Large intestine (tissue), 3 donors: ENCODE results near the gene CASS4. TPM values are rescaled to one million over a fixed set of nuclear protein-coding genes. Genes with fewer than 3 reads are reported as not detected.
"Not testable (repeated sequence)": the region's sequence is repeated elsewhere in the genome, so short reads cannot be mapped to it uniquely, and the experiment has no call there.

ENCODE experiments used
- DNase-seq, 2 donors: peaks; one replicate each; pipeline versions ENCODE4 v3.0.0 to v3.0.0-alpha.2; 2013
- H3K27ac ChIP-seq: one replicate; pipeline ENCODE4 v1.5.1; 2013; ENCODE audit warnings: low read length
- H3K27me3 ChIP-seq: 2 replicates; pipeline ENCODE4 v1.6.1; 2013; ENCODE audit warnings: low read length; ENCODE audit not compliant: control insufficient read depth, insufficient read depth
- H3K36me3 ChIP-seq: 2 replicates; pipeline ENCODE4 v1.6.1; 2013; ENCODE audit warnings: low read length; ENCODE audit not compliant: control insufficient read depth, insufficient read depth
- H3K4me1 ChIP-seq: one replicate; pipeline ENCODE4 v1.6.1; 2013; ENCODE audit warnings: low read length; ENCODE audit not compliant: control insufficient read depth, insufficient read depth
- H3K4me3 ChIP-seq: one replicate; pipeline ENCODE4 v1.5.1; 2013; ENCODE audit warnings: low read length
- H3K9me3 ChIP-seq: one replicate; pipeline ENCODE4 v1.6.1; 2013; ENCODE audit warnings: mild to moderate bottlenecking, low read depth, low read length, moderate library complexity; ENCODE audit not compliant: control insufficient read depth
- WGBS: methylation state at CpG from one replicate; pipeline ENCODE4 v1.1.5; 2013; ENCODE audit warnings: low lambda C conversion rate; ENCODE audit not compliant: insufficient coverage; 5-methylcytosine and 5-hydroxymethylcytosine counted together
- polyA plus RNA-seq: library from polyadenylated mRNA; unstranded; fragments of 120-200 nt; gene quantifications from one replicate; pipeline ENCODE4 v1.2.1, GENCODE V29; 2013

The CASS4 gene
- polyA plus RNA-seq, 1 donor: 1.2 TPM

- H3K4me3 ChIP-seq: no peak overlapping the region
- no peak for DNase-seq
- no peaks in the 10 kb centered on the region for H3K9me3 ChIP-seq
- no peak overlapping the region for H3K27ac ChIP-seq
- H3K4me1 ChIP-seq: no peaks in the 10 kb centered on the region
- peaks cover 37% of the 10 kb centered on the region for H3K36me3 ChIP-seq
- no peaks in the 10 kb centered on the region for H3K27me3 ChIP-seq
- no CpG with 5 or more reads among the region's 1 CpG for WGBS
Observed at GRCh38 chr20:56380375-56380774, 31.7 kb upstream of the CASS4 start.

- H3K36me3 ChIP-seq: peaks cover 44% of the 10 kb centered on the region
- H3K4me3 ChIP-seq: no peak overlapping the region
- no peaks in the 10 kb centered on the region for H3K4me1 ChIP-seq
- no peaks in the 10 kb centered on the region for H3K9me3 ChIP-seq
- no CpG with 5 or more reads among the region's 1 CpG for WGBS
- no peak for DNase-seq
- H3K27me3 ChIP-seq: no peaks in the 10 kb centered on the region
- no peak overlapping the region for H3K27ac ChIP-seq
Observed at GRCh38 chr20:56381501-56381900, 30.6 kb upstream of the CASS4 start.

GRCh38 chr20:56382696-56383095, 29.4 kb upstream of the CASS4 start:
- WGBS: no CpG with 5 or more reads among the region's 4 CpGs
- no peak for DNase-seq
- no peaks in the 10 kb centered on the region for H3K9me3 ChIP-seq
- H3K4me3 ChIP-seq: no peak overlapping the region
- no peak overlapping the region for H3K27ac ChIP-seq
- no peaks in the 10 kb centered on the region for H3K4me1 ChIP-seq
- H3K27me3 ChIP-seq: no peaks in the 10 kb centered on the region
- H3K36me3 ChIP-seq: peaks cover 44% of the 10 kb centered on the region

- H3K4me3 ChIP-seq: no peak overlapping the region
- no peak overlapping the region for H3K27ac ChIP-seq
- H3K4me1 ChIP-seq: no peaks in the 10 kb centered on the region
- no peaks in the 10 kb centered on the region for H3K9me3 ChIP-seq
- H3K36me3 ChIP-seq: peaks cover 43% of the 10 kb centered on the region
- DNase-seq: no peak
- no CpG with 5 or more reads among the region's 8 CpGs for WGBS
- no peaks in the 10 kb centered on the region for H3K27me3 ChIP-seq
Observed at GRCh38 chr20:56383334-56383733, 28.7 kb upstream of the CASS4 start.

- 100% methylated on average over 1 of the region's 4 CpGs for WGBS
- H3K36me3 ChIP-seq: peaks cover 35% of the 10 kb centered on the region
Observed at GRCh38 chr20:56385130-56385529, 26.9 kb upstream of the CASS4 start.

GRCh38 chr20:56386219-56386618, 25.8 kb upstream of the CASS4 start:
- Histone ChIP-seq H3K27me3 (no peaks in the 10 kb centered on the region), H3K27ac (no peak overlapping the region), H3K4me1 (peaks cover 2% of the 10 kb centered on the region), H3K9me3 (no peaks in the 10 kb centered on the region), H3K4me3 (no peak overlapping the region), H3K36me3 (peaks cover 35% of the 10 kb centered on the region)
- no peak for DNase-seq
- 100% methylated on average over 2 of the region's 6 CpGs for WGBS

More at GRCh38 chr20:56385130-56385529, 26.9 kb upstream of the CASS4 start:
- Histone ChIP-seq H3K27ac (no peak overlapping the region), H3K4me3 (no peak overlapping the region), H3K4me1 (no peaks in the 10 kb centered on the region), H3K27me3 (no peaks in the 10 kb centered on the region), H3K9me3 (no peaks in the 10 kb centered on the region)
- DNase-seq: no peak

GRCh38 chr20:56388882-56389281, 23.2 kb upstream of the CASS4 start:
- DNase-seq: no peak
- H3K9me3 ChIP-seq: no peaks in the 10 kb centered on the region
- H3K36me3 ChIP-seq: peaks cover 26% of the 10 kb centered on the region
- H3K4me3 ChIP-seq: no peak overlapping the region
- WGBS: 100% methylated on average over 2 of the region's 4 CpGs
- H3K4me1 ChIP-seq: peaks cover 2% of the 10 kb centered on the region
- no peak overlapping the region for H3K27ac ChIP-seq
- H3K27me3 ChIP-seq: no peaks in the 10 kb centered on the region

- peaks cover 4% of the 10 kb centered on the region for H3K4me1 ChIP-seq
- WGBS: 100% methylated on average over 1 of the region's 4 CpGs
- no peaks in the 10 kb centered on the region for H3K27me3 ChIP-seq
- no peak overlapping the region for H3K27ac ChIP-seq
- peaks cover 21% of the 10 kb centered on the region for H3K36me3 ChIP-seq
- no peak overlapping the region for H3K4me3 ChIP-seq
- no peaks in the 10 kb centered on the region for H3K9me3 ChIP-seq
- DNase-seq: no peak
Observed at GRCh38 chr20:56389807-56390206, 22.3 kb upstream of the CASS4 start.

GRCh38 chr20:56390396-56390795, 21.7 kb upstream of the CASS4 start:
- no CpG with 5 or more reads among the region's 9 CpGs for WGBS
- Histone ChIP-seq H3K4me3 (peak overlapping the region; percentile 78), H3K36me3 (peaks cover 19% of the 10 kb centered on the region)
- not testable (repeated sequence) for H3K27ac ChIP-seq, H3K4me1 ChIP-seq, DNase-seq, H3K9me3 ChIP-seq, H3K27me3 ChIP-seq

GRCh38 chr20:56391037-56391436, 21.0 kb upstream of the CASS4 start:
- 0% methylated on average over 2 of the region's 10 CpGs for WGBS
- Histone ChIP-seq H3K9me3 (no peaks in the 10 kb centered on the region), H3K27me3 (no peaks in the 10 kb centered on the region), H3K36me3 (peaks cover 21% of the 10 kb centered on the region), H3K27ac (peak overlapping the region; percentile 6), H3K4me3 (peak overlapping the region; percentile 78), H3K4me1 (peaks cover 4% of the 10 kb centered on the region)
- DNase-seq: peak in 1 of 2 donors; percentile 29

GRCh38 chr20:56391596-56392131, 20.4 kb upstream of the CASS4 start:
- peaks cover 4% of the 10 kb centered on the region for H3K4me1 ChIP-seq
- WGBS: 0% methylated on average over 3 of the region's 29 CpGs
- DNase-seq: no peak

More at GRCh38 chr20:56391596-56392131, 20.4 kb upstream of the CASS4 start:
- peak overlapping the region; percentile 76 for H3K27ac ChIP-seq
- H3K4me3 ChIP-seq: peak overlapping the region; percentile 78
- no peaks in the 10 kb centered on the region for H3K27me3 ChIP-seq
- H3K9me3 ChIP-seq: no peaks in the 10 kb centered on the region
- H3K36me3 ChIP-seq: peaks cover 22% of the 10 kb centered on the region
